HepG2 (cell line): ENCODE data around the gene GNGT2. TPM values are rescaled to one million over a fixed set of nuclear protein-coding genes. Genes with fewer than 3 reads are reported as not detected.
A peak's percentile ranks its signal among the peaks of the same experiment; 100 is the strongest.
"Not testable (repeated sequence)": the region's sequence is repeated elsewhere in the genome, so short reads cannot be mapped to it uniquely, and the experiment has no call there.

ENCODE experiments used
- ATAC-seq: fragments of 200-7000 bp; cut with Tn5 transposase; 3 replicates; pipeline ENCODE4 v1.9.1; 2020; ENCODE audit warnings: mild to moderate bottlenecking, moderate library complexity
- BruUV-seq: library from RNA; stranded (reverse); fragments of 400-500 nt; replicated peaks from 2 replicates; lab custom pipeline; 2021; lab: Mats Ljungman, UMichigan
- CTCF ChIA-PET: fragments of 300-600 bp; formaldehyde crosslinking; extraction: SDS; loops from one replicate; lab custom pipeline; 2021; ENCODE audit warnings: low total read pairs, inconsistent platforms, low intra/inter-chr PET ratio; lab: Yijun Ruan, JAX
- POLR2A ChIA-PET: fragments of 350-600 bp; sonication (Branson Sonifier 250); formaldehyde crosslinking; loops from one replicate; lab custom pipeline; 2020; ENCODE audit warnings: antibody characterized with exemption, inconsistent platforms; lab: Yijun Ruan, JAX
- DNase-seq: peaks from one replicate; pipeline ENCODE4 v3.0.0-alpha.2; 2015; ENCODE audit warnings: low spot score
- FAIRE-seq: peaks from 3 replicates; lab custom pipeline; 2011; peaks lifted over from hg19 to GRCh38; lab: Jason Lieb, UNC
- H2AFZ ChIP-seq: one replicate; pipeline ENCODE4 v1.6.1; 2011; ENCODE audit warnings: low read length, inconsistent platforms
- H3K27ac ChIP-seq: fragments of 300-600 bp; 3 replicates; pipeline ENCODE4 v1.8.0; 2011; ENCODE audit warnings: mixed run types, mild to moderate bottlenecking, mixed read lengths, low read length, inconsistent platforms; ENCODE audit not compliant: insufficient read depth; ENCODE audit errors: extremely low read length
- H3K27me3 ChIP-seq, 2 experiments: fragments of 200-600 bp in 1 of 2; 2 replicates in 1 of 2; 3 replicates in 1 of 2; pipeline versions ENCODE4 v1.6.0 to v1.8.0; 2011; ENCODE audit warnings: low read length in 2 of 2, mild to moderate bottlenecking in 2 of 2, moderate library complexity in 2 of 2, inconsistent platforms in 1 of 2; ENCODE audit not compliant: insufficient read depth in 2 of 2, control insufficient read depth in 1 of 2
- H3K36me3 ChIP-seq, 2 experiments: fragments of 200-600 bp in 1 of 2; replicated peaks in 1 of 2; 2 replicates in 1 of 2; 3 replicates in 1 of 2; pipeline versions ENCODE4 v1.5.1 to v1.8.0; 2011; ENCODE audit warnings: low read length in 2 of 2, inconsistent platforms in 1 of 2; ENCODE audit not compliant: insufficient read depth in 2 of 2, control insufficient read depth in 1 of 2
- H3K4me1 ChIP-seq: 2 replicates; pipeline ENCODE4 v1.5.1; 2012; ENCODE audit warnings: low read length, inconsistent platforms; ENCODE audit not compliant: insufficient read depth
- H3K4me2 ChIP-seq: 2 replicates; pipeline ENCODE4 v1.6.0; 2011; ENCODE audit warnings: low read depth, low read length, inconsistent platforms
- H3K4me3 ChIP-seq, 3 experiments: fragments of 200-600 bp in 1 of 3; sonication (generic), shearing (Covaris generic) in 1 of 3; replicated peaks in 1 of 3; 2 replicates each; pipeline ENCODE4 v1.5.1; 2011 to 2016; ENCODE audit warnings: low read length in 3 of 3, inconsistent platforms in 2 of 3, low read depth in 2 of 3, mild to moderate bottlenecking in 2 of 3, control low read depth in 1 of 3, mixed read lengths in 1 of 3; ENCODE audit not compliant: insufficient read depth in 1 of 3
- H3K79me2 ChIP-seq: one replicate; pipeline ENCODE4 v1.6.1; 2011; ENCODE audit warnings: low read length, inconsistent platforms; ENCODE audit not compliant: insufficient read depth
- H3K9ac ChIP-seq: 2 replicates; pipeline ENCODE4 v1.6.0; 2011; ENCODE audit warnings: mild to moderate bottlenecking, low read depth, low read length, inconsistent platforms; ENCODE audit not compliant: insufficient read depth
- H3K9me3 ChIP-seq: 2 replicates; pipeline ENCODE4 v1.5.1; 2012; ENCODE audit warnings: mild to moderate bottlenecking, low read length
- H4K20me1 ChIP-seq: 2 replicates; pipeline ENCODE4 v1.6.0; 2011; ENCODE audit warnings: inconsistent platforms, mild to moderate bottlenecking, low read length, moderate library complexity; ENCODE audit not compliant: insufficient read depth
- GATAD2A ChIP-seq: IDR thresholded peaks from 2 replicates; pipeline ENCODE4 v1.6.1; 2016
- GLI4 ChIP-seq: sonication (generic); formaldehyde crosslinking; IDR thresholded peaks from 2 replicates; pipeline ENCODE4 v1.5.1; 2020; ENCODE audit warnings: missing genetic modification reagents, mild to moderate bottlenecking, moderate library complexity, borderline replicate concordance
- MED8 ChIP-seq: sonication (generic); formaldehyde crosslinking; IDR thresholded peaks from 2 replicates; pipeline ENCODE4 v1.8.1; 2023; ENCODE audit warnings: mild to moderate bottlenecking, missing genetic modification reagents; ENCODE audit not compliant: insufficient replicate concordance
- SETDB1 ChIP-seq: sonication (generic); formaldehyde crosslinking; IDR thresholded peaks from 2 replicates; pipeline ENCODE4 v1.5.1; 2020; ENCODE audit warnings: missing genetic modification reagents, mild to moderate bottlenecking, borderline replicate concordance
- ZBTB3 ChIP-seq: sonication (generic); formaldehyde crosslinking; IDR thresholded peaks from 2 replicates; pipeline ENCODE4 v1.4.0; 2020; ENCODE audit warnings: low read depth, mild to moderate bottlenecking, moderate library complexity, missing genetic modification reagents, borderline replicate concordance
- ZFY ChIP-seq: sonication (generic); formaldehyde crosslinking; IDR thresholded peaks from 2 replicates; pipeline ENCODE4 v1.4.0; 2020; ENCODE audit warnings: missing genetic modification reagents
- ZNF550 ChIP-seq: sonication (generic); formaldehyde crosslinking; IDR thresholded peaks from 2 replicates; pipeline ENCODE4 v1.4.0; 2020; ENCODE audit warnings: mild to moderate bottlenecking, missing genetic modification reagents, borderline replicate concordance
- ZNF746 ChIP-seq: sonication (generic); formaldehyde crosslinking; IDR thresholded peaks from 2 replicates; pipeline ENCODE4 v1.8.0; 2022; ENCODE audit warnings: mild to moderate bottlenecking, missing genetic modification reagents
- ZNF761 ChIP-seq: sonication (generic); formaldehyde crosslinking; conservative IDR thresholded peaks from 2 replicates; pipeline ENCODE4 v1.4.0; 2020; ENCODE audit warnings: mild to moderate bottlenecking, missing genetic modification reagents
- WGBS: methylation state at CpG from one replicate; pipeline ENCODE4 v1.1.6; 2017; ENCODE audit warnings: low lambda C conversion rate; 5-methylcytosine and 5-hydroxymethylcytosine counted together
- in situ Hi-C: cut with HindIII; loops from 2 replicates; pipeline ENCODE4 v1.10.0; 2017; ENCODE audit warnings: low pct_unique_long_range_greater_than_20kb; ENCODE audit not compliant: extremely low pct_ligation_motif_present
- intact Hi-C: fragments of 100-400 bp; cut with micrococcal nuclease; formaldehyde crosslinking; loops from one replicate; pipeline ENCODE4 v1.10.0; 2022; ENCODE audit not compliant: unreplicated experiment
- polyA plus RNA-seq, 8 experiments: library from polyadenylated mRNA; depleted of rRNA in 3 of 8; stranded (reverse) in 7 of 8; unstranded in 1 of 8; fragments of >200 nt; fragmentation: Illumina TruSeq in 4 of 8; extraction: Trizol in 4 of 8; gene quantifications; 2 replicates each; pipeline versions ENCODE4 v1.2.1 to v1.2.3, GENCODE V29; 2011 to 2016; ENCODE audit warnings: low read depth in 4 of 8, missing spikeins in 1 of 8, mixed read lengths in 1 of 8; ENCODE audit not compliant: insufficient read depth in 1 of 8
- total RNA-seq, 5 experiments: library from RNA; depleted of rRNA; stranded (reverse); fragments of >200 nt; fragmentation: Illumina TruSeq; extraction: Trizol; gene quantifications; 2 replicates each; pipeline ENCODE4 v1.2.3, GENCODE V29; 2016; ENCODE audit warnings: low read depth in 1 of 5
- TF ChIP-seq, protein P1 (sequence below): sonication (generic); formaldehyde crosslinking; IDR thresholded peaks from 2 replicates; pipeline ENCODE4 v1.4.0; 2020; ENCODE audit warnings: missing genetic modification reagents

GNGT2 gene
- total and polyA plus RNA-seq, 2 of the 13 experiments (the other 11 are each of a cell fraction or from before 2014, with no cell fraction given): not detected

GRCh38 chr17:49170711-49171110, 39.7 kb downstream of the GNGT2 start:
- H3K36me3 ChIP-seq, H4K20me1 ChIP-seq, ATAC-seq, DNase-seq, CTCF ChIA-PET, H3K4me2 ChIP-seq, H3K4me3 ChIP-seq, H3K9ac ChIP-seq, FAIRE-seq, BruUV-seq, H3K79me2 ChIP-seq, in situ Hi-C loops, H2AFZ ChIP-seq, H3K27ac ChIP-seq, H3K4me1 ChIP-seq, intact Hi-C loops: not testable (repeated sequence)
- peak; percentile 95 for TF ChIP-seq ZNF761 (CRISPR knock-in tag)
- 6% methylated on average over 3 of the region's 3 CpGs for WGBS
- H3K9me3 ChIP-seq: peaks cover 12% of the 10 kb centered on the region
- POLR2A ChIA-PET: interaction anchor here (1.3 kb wide), 1 partner anchor 22 kb away, joined by 3 read pairs; no protein-coding TSS in a partner anchor
- H3K27me3 ChIP-seq: peaks cover 2 to 28% of the 10 kb centered on the region in 2 experiments; a peak in 3 of 5 replicates

DNA sequence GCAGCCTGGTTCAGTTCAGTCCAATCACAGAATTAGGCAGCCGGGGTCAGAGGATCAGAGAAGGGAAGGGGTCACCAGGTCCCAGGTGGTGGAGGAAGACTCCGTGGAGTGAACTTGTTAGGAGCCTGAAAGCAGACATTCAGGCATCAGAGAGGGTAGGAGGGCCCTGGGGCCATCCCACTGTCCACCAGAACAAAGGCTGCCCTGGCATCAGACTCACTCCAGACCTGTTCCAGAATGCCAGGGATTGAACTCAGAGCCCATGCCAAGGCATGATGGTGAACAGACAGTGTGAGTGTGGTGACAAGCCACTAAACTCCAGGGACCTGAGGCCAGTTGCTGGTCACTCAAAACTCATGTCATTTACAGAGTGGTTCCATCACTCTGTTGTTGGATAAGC, 40.2 kb downstream of the GNGT2 start:
- Histone ChIP-seq H3K9me3 (peaks cover 7% of the 10 kb centered on the region), H3K4me3 (no peak overlapping the region), H3K4me1 (no peaks in the 10 kb centered on the region), H3K36me3 (no peaks in the 10 kb centered on the region), H3K27me3 (peaks cover 2 to 30% of the 10 kb centered on the region in 2 experiments; a peak in 3 of 5 replicates), H4K20me1 (no peaks in the 10 kb centered on the region), H3K79me2 (no peaks in the 10 kb centered on the region), H3K27ac (no peak overlapping the region), H2AFZ (no peak overlapping the region), H3K9ac (no peak overlapping the region), H3K4me2 (no peak overlapping the region)
- ChIA-PET POLR2A (no interaction called here), CTCF (no interaction called here)
- in situ Hi-C loops (no loop called here), intact Hi-C loops (no loop called here)
- TF ChIP-seq MED8 (CRISPR knock-in tag) (no peak), ZNF746 (CRISPR knock-in tag) (no peak), SETDB1 (CRISPR knock-in tag) (no peak), ZBTB3 (CRISPR knock-in tag) (no peak), GLI4 (CRISPR knock-in tag) (no peak), ZNF550 (CRISPR knock-in tag) (no peak), ZFY (CRISPR knock-in tag) (no peak), GATAD2A (CRISPR knock-in tag) (no peak)
- TF ChIP-seq, protein P1, sequence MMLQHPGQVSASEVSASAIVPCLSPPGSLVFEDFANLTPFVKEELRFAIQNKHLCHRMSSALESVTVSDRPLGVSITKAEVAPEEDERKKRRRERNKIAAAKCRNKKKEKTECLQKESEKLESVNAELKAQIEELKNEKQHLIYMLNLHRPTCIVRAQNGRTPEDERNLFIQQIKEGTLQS: no peak
- 0% methylated on average over 2 of the region's 2 CpGs for WGBS
- ATAC-seq (no peak), FAIRE-seq (no peak), DNase-seq (no peak)
- no TSS peak for BruUV-seq
